ENCODE measurements around the gene CLEC2D.

GRCh38 chr12:9735601-9736000 lies 66.1 kb downstream of the CLEC2D start:
- TF ChIP-seq CTCF (IDR thresholded peaks at IDR 0.05) (no peak), POLR2A (IDR thresholded peaks at IDR 0.05) (no peak)

Data from breast epithelium (tissue), 3 donors.